ENCODE measurements around the gene HIVEP3. TPM values are rescaled to one million over a fixed set of nuclear protein-coding genes. Genes with fewer than 3 reads are reported as not detected.
A peak's percentile ranks its signal among the peaks of the same experiment; 100 is the strongest.

HIVEP3 gene
- polyA plus RNA-seq, 1 of the 3 experiments (the other 2 are of a cell fraction), result 6.4 TPM

DNA sequence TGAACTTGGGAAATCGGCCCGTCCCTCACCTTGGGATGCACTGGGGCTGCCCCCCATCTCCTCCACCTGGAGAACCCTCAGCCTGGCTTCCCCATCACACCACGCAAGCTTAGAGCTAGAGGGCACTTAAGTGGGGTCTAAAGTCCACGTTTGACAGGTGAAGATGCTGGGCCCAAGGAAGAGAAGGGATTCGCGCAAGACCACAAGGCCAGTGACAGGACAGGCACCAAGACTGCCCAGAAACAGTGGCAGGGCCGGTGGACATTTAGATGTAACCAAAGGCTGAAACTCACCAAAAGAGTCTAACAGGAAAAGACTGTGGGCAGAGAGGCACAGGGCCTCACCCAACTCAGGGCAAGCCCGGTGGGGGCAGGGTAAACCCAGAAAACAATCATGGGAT lies 303.4 kb downstream of the HIVEP3 start:
- H3F3A ChIP-seq (replicated peaks; ENCODE audit: insufficient read depth), result no peaks in the 10 kb centered on the region
- CTCF ChIA-PET, result interaction anchor here (4.3 kb wide), 1 partner anchor 41 kb away, joined by 18 read pairs; no protein-coding TSS in a partner anchor
- DNase-seq, result no peak

DNA sequence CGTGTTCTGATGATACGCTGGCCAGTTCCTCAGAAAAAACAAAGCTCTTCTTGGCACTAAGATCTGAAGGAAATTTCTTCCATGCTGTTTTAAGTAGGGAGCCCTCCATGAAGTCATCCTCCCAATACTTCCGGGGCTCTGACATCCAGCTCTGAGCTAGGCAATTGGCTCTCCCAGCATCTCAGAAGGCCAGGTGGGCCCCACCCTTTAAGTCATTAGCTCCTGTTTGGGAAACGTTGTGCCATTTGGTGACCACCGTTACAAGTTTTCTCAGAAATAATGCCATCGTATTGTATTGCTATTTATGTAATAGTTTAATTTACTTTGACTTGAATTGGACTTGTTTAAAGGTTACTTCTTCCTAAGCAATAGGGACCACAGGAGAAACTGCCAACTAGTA lies 303.9 kb downstream of the HIVEP3 start:
- POLR2A ChIA-PET, result no interaction called here
- Histone ChIP-seq H3K4me2 (no peak overlapping the region), H3K9ac (no peak overlapping the region), H3K27ac (ENCODE audit: low read depth in 2 of 2, low read length in 1 of 2) (peak overlapping the region in 1 of 2 experiments; percentile 98; a peak in 2 of 4 replicates), H4K20me1 (ENCODE audit: insufficient read depth) (no peaks in the 10 kb centered on the region), H3K4me1 (ENCODE audit: control insufficient read depth in 1 of 2, insufficient read depth in 2 of 2, low read depth in 1 of 2, low read length in 1 of 2) (peaks cover 0 to 40% of the 10 kb centered on the region in 2 experiments; a peak in 2 of 4 replicates), H3F3A (replicated peaks; ENCODE audit: insufficient read depth) (no peaks in the 10 kb centered on the region), H3K9me3 (no peaks in the 10 kb centered on the region), H3K36me3 (replicated peaks in 1 of 2; ENCODE audit: control insufficient read depth in 1 of 2, insufficient read depth in 2 of 2, low read length in 1 of 2) (no peaks in the 10 kb centered on the region), H3K79me2 (ENCODE audit: insufficient read depth) (no peaks in the 10 kb centered on the region), H3K9me2 (no peaks in the 10 kb centered on the region), H3K27me3 (ENCODE audit: insufficient read depth) (no peaks in the 10 kb centered on the region), H2AFZ (ENCODE audit: low read depth) (no peak overlapping the region), H3K4me3 (ENCODE audit: low read depth in 2 of 2, low read length in 1 of 2) (no peak overlapping the region)
- CTCF ChIA-PET, result interaction anchor here (1.3 to 4.3 kb wide), 4 partner anchors 16 to 421 kb away, joined by 3 to 18 read pairs (median 4); no protein-coding TSS in a partner anchor
- no peak for DNase-seq
- WGBS (ENCODE audit: low lambda C conversion rate), result 96% methylated on average over 6 of the region's 6 CpGs
- TF ChIP-seq TEAD4 (IDR thresholded peaks at IDR 0.05; ENCODE audit: borderline replicate concordance, insufficient read depth), result no peak
- no peak for TF ChIP-seq FOXJ3 (CRISPR knock-in tag; IDR thresholded peaks at IDR 0.05)
- no peak for TF ChIP-seq JUND (IDR thresholded peaks at IDR 0.05)
- TF ChIP-seq, protein P1, sequence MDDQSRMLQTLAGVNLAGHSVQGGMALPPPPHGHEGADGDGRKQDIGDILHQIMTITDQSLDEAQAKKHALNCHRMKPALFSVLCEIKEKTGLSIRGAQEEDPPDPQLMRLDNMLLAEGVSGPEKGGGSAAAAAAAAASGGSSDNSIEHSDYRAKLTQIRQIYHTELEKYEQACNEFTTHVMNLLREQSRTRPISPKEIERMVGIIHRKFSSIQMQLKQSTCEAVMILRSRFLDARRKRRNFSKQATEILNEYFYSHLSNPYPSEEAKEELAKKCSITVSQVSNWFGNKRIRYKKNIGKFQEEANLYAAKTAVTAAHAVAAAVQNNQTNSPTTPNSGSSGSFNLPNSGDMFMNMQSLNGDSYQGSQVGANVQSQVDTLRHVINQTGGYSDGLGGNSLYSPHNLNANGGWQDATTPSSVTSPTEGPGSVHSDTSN (IDR thresholded peaks at IDR 0.05), result no peak
- TF ChIP-seq EP300 (IDR thresholded peaks at IDR 0.05; ENCODE audit: borderline replicate concordance in 1 of 2, low read depth in 1 of 2, low read length in 1 of 2), result no peak
- TF ChIP-seq MAX (IDR thresholded peaks at IDR 0.05; ENCODE audit: low read depth), result no peak
- TF ChIP-seq SMC3 (IDR thresholded peaks at IDR 0.05; ENCODE audit: low read depth, low read length), result no peak
- TF ChIP-seq POLR2AphosphoS5 (IDR thresholded peaks at IDR 0.05; ENCODE audit: low read depth, low read length), result no peak
- no peak for TF ChIP-seq RCOR1 (IDR thresholded peaks at IDR 0.05; ENCODE audit: low read length)
- TF ChIP-seq RXRA (IDR thresholded peaks at IDR 0.05; ENCODE audit: borderline replicate concordance, low read depth), result no peak
- no peak for TF ChIP-seq ELF1 (IDR thresholded peaks at IDR 0.05)
- TF ChIP-seq CTCF (IDR thresholded peaks at IDR 0.05), result no peak

More for the DNA sequence above, 303.4 kb downstream of the HIVEP3 start:
- no peaks in the 10 kb centered on the region for H4K20me1 ChIP-seq (ENCODE audit: insufficient read depth)
- H3K9me2 ChIP-seq, result no peaks in the 10 kb centered on the region
- H2AFZ ChIP-seq (ENCODE audit: low read depth), result no peak overlapping the region
- peak overlapping the region in 1 of 2 experiments; percentile 98; a peak in 1 of 4 replicates for H3K27ac ChIP-seq (ENCODE audit: low read depth in 2 of 2, low read length in 1 of 2)
- no peaks in the 10 kb centered on the region for H3K27me3 ChIP-seq (ENCODE audit: insufficient read depth)
- 92% methylated on average over 8 of the region's 8 CpGs for WGBS (ENCODE audit: low lambda C conversion rate)
- no peak overlapping the region for H3K9ac ChIP-seq
- H3K4me2 ChIP-seq, result no peak overlapping the region
- POLR2A ChIA-PET, result no interaction called here
- no peak overlapping the region for H3K4me3 ChIP-seq (ENCODE audit: low read depth in 2 of 2, low read length in 1 of 2)
- H3K36me3 ChIP-seq (replicated peaks in 1 of 2; ENCODE audit: control insufficient read depth in 1 of 2, insufficient read depth in 2 of 2, low read length in 1 of 2), result no peaks in the 10 kb centered on the region
- H3K9me3 ChIP-seq, result no peaks in the 10 kb centered on the region
- peaks cover 0 to 40% of the 10 kb centered on the region in 2 experiments; a peak in 2 of 4 replicates for H3K4me1 ChIP-seq (ENCODE audit: control insufficient read depth in 1 of 2, insufficient read depth in 2 of 2, low read depth in 1 of 2, low read length in 1 of 2)
- no peak for TF ChIP-seq ZBTB33 (IDR thresholded peaks at IDR 0.05; ENCODE audit: borderline replicate concordance, low read depth)
- no peak for TF ChIP-seq RXRA (IDR thresholded peaks at IDR 0.05; ENCODE audit: borderline replicate concordance, low read depth)
- TF ChIP-seq USF1 (IDR thresholded peaks at IDR 0.05; ENCODE audit: borderline replicate concordance, low read depth), result no peak
- TF ChIP-seq RFX5 (IDR thresholded peaks at IDR 0.05; ENCODE audit: low read length), result no peak
- TF ChIP-seq, protein P2, sequence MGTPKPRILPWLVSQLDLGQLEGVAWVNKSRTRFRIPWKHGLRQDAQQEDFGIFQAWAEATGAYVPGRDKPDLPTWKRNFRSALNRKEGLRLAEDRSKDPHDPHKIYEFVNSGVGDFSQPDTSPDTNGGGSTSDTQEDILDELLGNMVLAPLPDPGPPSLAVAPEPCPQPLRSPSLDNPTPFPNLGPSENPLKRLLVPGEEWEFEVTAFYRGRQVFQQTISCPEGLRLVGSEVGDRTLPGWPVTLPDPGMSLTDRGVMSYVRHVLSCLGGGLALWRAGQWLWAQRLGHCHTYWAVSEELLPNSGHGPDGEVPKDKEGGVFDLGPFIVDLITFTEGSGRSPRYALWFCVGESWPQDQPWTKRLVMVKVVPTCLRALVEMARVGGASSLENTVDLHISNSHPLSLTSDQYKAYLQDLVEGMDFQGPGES (IDR thresholded peaks at IDR 0.05; ENCODE audit: low read depth, low read length), result no peak
- H3K79me2 ChIP-seq (ENCODE audit: insufficient read depth), result no peaks in the 10 kb centered on the region
